Measurements from ENCODE around the gene MARCHF9.

DNA sequence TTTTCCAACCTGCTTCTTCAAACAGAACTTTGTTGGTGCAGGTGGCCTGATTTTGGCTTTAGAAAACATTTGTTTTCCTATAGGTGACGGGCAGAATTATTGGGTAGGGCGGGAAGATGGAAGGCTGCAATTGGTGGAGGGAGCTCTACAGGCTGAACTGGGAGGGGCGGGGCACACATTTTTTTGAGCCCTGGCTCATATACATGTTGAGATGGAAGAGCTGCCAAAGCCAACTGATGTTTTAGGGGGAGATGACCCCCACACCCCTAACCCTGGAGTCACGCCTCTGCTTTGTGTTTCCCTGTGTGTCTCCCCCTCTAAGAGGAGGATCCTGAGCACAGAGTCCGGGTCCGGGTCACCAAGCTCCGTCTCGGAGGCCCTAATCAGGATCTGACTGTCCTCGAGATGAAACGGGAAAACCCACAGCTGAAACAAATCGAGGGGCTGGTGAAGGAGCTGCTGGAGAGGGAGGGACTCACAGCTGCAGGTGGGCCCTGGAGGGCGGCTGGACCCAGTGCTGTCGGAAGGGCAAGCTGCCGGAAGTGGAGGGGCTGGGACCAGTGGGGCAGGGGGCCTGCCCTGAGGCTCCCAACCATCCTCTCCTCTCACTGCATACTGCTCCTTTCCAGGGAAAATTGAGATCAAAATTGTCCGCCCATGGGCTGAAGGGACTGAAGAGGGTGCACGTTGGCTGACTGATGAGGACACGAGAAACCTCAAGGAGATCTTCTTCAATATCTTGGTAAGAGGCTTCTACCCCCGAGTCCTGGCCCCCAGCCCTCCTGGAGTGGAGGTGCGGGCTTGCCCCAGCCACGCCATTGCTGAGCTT is 34.9 kb upstream of the MARCHF9 start:
- TF ChIP-seq, protein P1, sequence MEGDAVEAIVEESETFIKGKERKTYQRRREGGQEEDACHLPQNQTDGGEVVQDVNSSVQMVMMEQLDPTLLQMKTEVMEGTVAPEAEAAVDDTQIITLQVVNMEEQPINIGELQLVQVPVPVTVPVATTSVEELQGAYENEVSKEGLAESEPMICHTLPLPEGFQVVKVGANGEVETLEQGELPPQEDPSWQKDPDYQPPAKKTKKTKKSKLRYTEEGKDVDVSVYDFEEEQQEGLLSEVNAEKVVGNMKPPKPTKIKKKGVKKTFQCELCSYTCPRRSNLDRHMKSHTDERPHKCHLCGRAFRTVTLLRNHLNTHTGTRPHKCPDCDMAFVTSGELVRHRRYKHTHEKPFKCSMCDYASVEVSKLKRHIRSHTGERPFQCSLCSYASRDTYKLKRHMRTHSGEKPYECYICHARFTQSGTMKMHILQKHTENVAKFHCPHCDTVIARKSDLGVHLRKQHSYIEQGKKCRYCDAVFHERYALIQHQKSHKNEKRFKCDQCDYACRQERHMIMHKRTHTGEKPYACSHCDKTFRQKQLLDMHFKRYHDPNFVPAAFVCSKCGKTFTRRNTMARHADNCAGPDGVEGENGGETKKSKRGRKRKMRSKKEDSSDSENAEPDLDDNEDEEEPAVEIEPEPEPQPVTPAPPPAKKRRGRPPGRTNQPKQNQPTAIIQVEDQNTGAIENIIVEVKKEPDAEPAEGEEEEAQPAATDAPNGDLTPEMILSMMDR (IDR thresholded peaks at IDR 0.05; ENCODE audit: low read depth, low read length), result no peak
- TF ChIP-seq POLR2A (IDR thresholded peaks at IDR 0.05; ENCODE audit: extremely low read depth, insufficient read length), result no peak
- TF ChIP-seq, protein P2, sequence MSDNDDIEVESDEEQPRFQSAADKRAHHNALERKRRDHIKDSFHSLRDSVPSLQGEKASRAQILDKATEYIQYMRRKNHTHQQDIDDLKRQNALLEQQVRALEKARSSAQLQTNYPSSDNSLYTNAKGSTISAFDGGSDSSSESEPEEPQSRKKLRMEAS (IDR thresholded peaks at IDR 0.05; ENCODE audit: low read depth, low read length), result no peak
- TF ChIP-seq MYC (IDR thresholded peaks at IDR 0.05; ENCODE audit: low read depth, low read length), result no peak

All from NB4 (cell line).